GM12878 (cell line): ENCODE measurements around the gene COL4A5.

ENCODE experiments used
- POLR2A ChIP-seq: IDR thresholded peaks from 2 replicates; pipeline ENCODE4 v1.6.1; 2011; ENCODE audit warnings: low read depth, mild to moderate bottlenecking, low read length
- POLR2AphosphoS5 ChIP-seq: IDR thresholded peaks from 2 replicates; pipeline ENCODE4 v1.6.1; 2011; ENCODE audit warnings: mild to moderate bottlenecking, low read length, inconsistent platforms
- RCOR1 ChIP-seq: conservative IDR thresholded peaks from 2 replicates; pipeline ENCODE4 v1.6.1; 2012; ENCODE audit warnings: low read depth, low read length, improper control_type of control experiment
- SIN3A ChIP-seq: IDR thresholded peaks from 2 replicates; pipeline ENCODE4 v1.6.1; 2012; ENCODE audit warnings: low read depth, low read length, improper control_type of control experiment
- TAF1 ChIP-seq: IDR thresholded peaks from 2 replicates; pipeline ENCODE4 v1.6.1; 2011; ENCODE audit warnings: mild to moderate bottlenecking, low read depth, low read length, borderline replicate concordance
- TF ChIP-seq, protein P1 (sequence below), 3 experiments: IDR thresholded peaks in 2 of 3; conservative IDR thresholded peaks in 1 of 3; 2 replicates each; pipeline ENCODE4 v1.5.1; 2011; ENCODE audit warnings: low read depth in 3 of 3, low read length in 3 of 3, mild to moderate bottlenecking in 3 of 3, control low read depth in 2 of 3, moderate library complexity in 2 of 3, inconsistent platforms in 1 of 3, mixed read lengths in 1 of 3; ENCODE audit not compliant: control insufficient read depth in 2 of 3, insufficient read depth in 1 of 3; ENCODE audit errors: extremely low read depth in 1 of 3

DNA sequence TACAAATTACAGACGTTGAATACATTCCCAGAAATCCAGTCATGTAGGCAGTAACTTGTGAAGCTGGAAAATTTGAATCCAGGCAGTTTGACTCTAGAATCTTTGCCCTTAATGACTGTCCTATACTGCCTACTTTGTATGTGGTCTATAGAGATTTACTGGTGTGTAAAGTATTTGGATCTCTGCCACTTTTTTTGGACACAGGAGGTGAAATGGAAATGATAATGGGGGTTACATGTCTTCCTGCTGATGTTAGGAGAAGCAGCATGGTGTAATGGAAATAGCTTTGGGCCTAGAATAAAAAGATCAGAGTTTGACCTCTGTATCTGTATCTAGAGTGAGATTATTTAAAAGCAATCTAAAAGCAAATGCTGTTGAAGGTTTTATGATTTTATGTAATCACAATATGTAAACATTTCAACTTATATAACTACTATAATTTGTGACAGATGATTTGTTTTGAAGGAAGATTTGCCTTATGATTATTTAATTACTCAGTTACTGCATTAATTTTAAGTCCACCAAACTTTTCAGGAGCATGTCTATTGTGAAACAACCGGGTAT, 3.3 kb downstream of the COL4A5 start:
- TF ChIP-seq, protein P1, sequence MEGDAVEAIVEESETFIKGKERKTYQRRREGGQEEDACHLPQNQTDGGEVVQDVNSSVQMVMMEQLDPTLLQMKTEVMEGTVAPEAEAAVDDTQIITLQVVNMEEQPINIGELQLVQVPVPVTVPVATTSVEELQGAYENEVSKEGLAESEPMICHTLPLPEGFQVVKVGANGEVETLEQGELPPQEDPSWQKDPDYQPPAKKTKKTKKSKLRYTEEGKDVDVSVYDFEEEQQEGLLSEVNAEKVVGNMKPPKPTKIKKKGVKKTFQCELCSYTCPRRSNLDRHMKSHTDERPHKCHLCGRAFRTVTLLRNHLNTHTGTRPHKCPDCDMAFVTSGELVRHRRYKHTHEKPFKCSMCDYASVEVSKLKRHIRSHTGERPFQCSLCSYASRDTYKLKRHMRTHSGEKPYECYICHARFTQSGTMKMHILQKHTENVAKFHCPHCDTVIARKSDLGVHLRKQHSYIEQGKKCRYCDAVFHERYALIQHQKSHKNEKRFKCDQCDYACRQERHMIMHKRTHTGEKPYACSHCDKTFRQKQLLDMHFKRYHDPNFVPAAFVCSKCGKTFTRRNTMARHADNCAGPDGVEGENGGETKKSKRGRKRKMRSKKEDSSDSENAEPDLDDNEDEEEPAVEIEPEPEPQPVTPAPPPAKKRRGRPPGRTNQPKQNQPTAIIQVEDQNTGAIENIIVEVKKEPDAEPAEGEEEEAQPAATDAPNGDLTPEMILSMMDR (IDR thresholded peaks at IDR 0.05 in 2 of 3, conservative IDR thresholded peaks at IDR 0.05 in 1 of 3; ENCODE audit: control insufficient read depth in 2 of 3, extremely low read depth in 1 of 3, insufficient read depth in 1 of 3, low read depth in 3 of 3, low read length in 3 of 3) = no peak
- TF ChIP-seq SIN3A (no peak), POLR2A (no peak), RCOR1 (no peak), TAF1 (no peak), POLR2AphosphoS5 (no peak)
